H1 (cell line): ENCODE data around the gene MAML3. TPM values are rescaled to one million over a fixed set of nuclear protein-coding genes. Genes with fewer than 3 reads are reported as not detected.

Experiments used
- CTCF ChIA-PET: fragments of 300-600 bp; sonication (Branson Sonifier 250); formaldehyde crosslinking; loops from one replicate; lab custom pipeline; 2021; ENCODE audit not compliant: partially characterized antibody; lab: Charles Lee
- POLR2A ChIA-PET: fragments of 300-600 bp; sonication (Branson Sonifier 250); formaldehyde crosslinking; loops from one replicate; lab custom pipeline; 2021; ENCODE audit warnings: inconsistent platforms; ENCODE audit not compliant: partially characterized antibody; lab: Charles Lee
- DNase-seq, 2 experiments: peaks; one replicate each; pipeline versions ENCODE4 v3.0.0 to v3.0.0-alpha.2; 2010 to 2022; ENCODE audit warnings: low spot score in 2 of 2, low read depth in 1 of 2, mixed read lengths in 1 of 2
- FAIRE-seq: peaks from 2 replicates; lab custom pipeline; 2011; peaks lifted over from hg19 to GRCh38; lab: Jason Lieb, UNC
- H2AFZ ChIP-seq: 2 replicates; pipeline ENCODE4 v1.8.1; 2012; ENCODE audit warnings: low read length, inconsistent platforms
- H2AK5ac ChIP-seq: 2 replicates; pipeline ENCODE4 v1.6.1; 2013; ENCODE audit warnings: low read depth, low read length
- H2BK120ac ChIP-seq: replicated peaks from 2 replicates; pipeline ENCODE3; 2013; ENCODE audit warnings: low read depth, low read length, inconsistent platforms
- H2BK12ac ChIP-seq: 2 replicates; pipeline ENCODE4 v1.6.1; 2013; ENCODE audit warnings: low read depth, low read length
- H2BK15ac ChIP-seq: 2 replicates; pipeline ENCODE4 v1.6.1; 2013; ENCODE audit warnings: low read length
- H2BK20ac ChIP-seq: 2 replicates; pipeline ENCODE4 v1.6.1; 2013; ENCODE audit warnings: low read length
- H2BK5ac ChIP-seq: 2 replicates; pipeline ENCODE4 v1.6.1; 2013; ENCODE audit warnings: low read depth, low read length
- H3K14ac ChIP-seq: 2 replicates; pipeline ENCODE4 v1.6.1; 2013; ENCODE audit warnings: inconsistent platforms; ENCODE audit not compliant: insufficient read length
- H3K18ac ChIP-seq: 2 replicates; pipeline ENCODE4 v1.6.1; 2013; ENCODE audit warnings: low read length; ENCODE audit errors: extremely low read depth
- H3K23ac ChIP-seq: 2 replicates; pipeline ENCODE4 v1.6.1; 2013; ENCODE audit warnings: inconsistent platforms; ENCODE audit not compliant: insufficient read length
- H3K23me2 ChIP-seq: 2 replicates; pipeline ENCODE4 v1.6.1; 2013; ENCODE audit warnings: low read depth, low read length
- H3K27ac ChIP-seq: 2 replicates; pipeline ENCODE4 v1.6.1; 2011; ENCODE audit warnings: low read depth, low read length, inconsistent platforms
- H3K27me3 ChIP-seq, 4 experiments: replicated peaks in 1 of 4; 1 replicate in 1 of 4; 2 replicates in 3 of 4; pipeline versions ENCODE4 v1.6.1 to v1.8.1; 2011 to 2013; ENCODE audit warnings: low read length in 3 of 4, mild to moderate bottlenecking in 3 of 4, inconsistent platforms in 2 of 4, mixed read lengths in 2 of 4, moderate library complexity in 1 of 4; ENCODE audit not compliant: control insufficient read depth in 3 of 4, insufficient read depth in 3 of 4; ENCODE audit errors: extremely low read depth in 1 of 4
- H3K36me3 ChIP-seq, 4 experiments: 2 replicates each; pipeline versions ENCODE4 v1.6.1 to v1.8.1; 2011 to 2013; ENCODE audit warnings: mild to moderate bottlenecking in 4 of 4, low read length in 3 of 4, moderate library complexity in 2 of 4, control low read depth in 1 of 4, inconsistent platforms in 1 of 4; ENCODE audit not compliant: insufficient read depth in 4 of 4, control insufficient read depth in 2 of 4
- H3K4ac ChIP-seq: replicated peaks from 2 replicates; pipeline ENCODE3; 2013; ENCODE audit warnings: low read length, low read depth, mixed read lengths, inconsistent platforms; ENCODE audit not compliant: insufficient read length
- H3K4me1 ChIP-seq, 4 experiments: replicated peaks in 1 of 4; 1 replicate in 1 of 4; 2 replicates in 3 of 4; pipeline versions ENCODE4 v1.6.1 to v1.8.1; 2011 to 2013; ENCODE audit warnings: low read length in 3 of 4, inconsistent platforms in 2 of 4, mixed read lengths in 1 of 4; ENCODE audit not compliant: insufficient read depth in 4 of 4, control insufficient read depth in 3 of 4
- H3K4me2 ChIP-seq, 2 experiments: 2 replicates each; pipeline versions ENCODE4 v1.6.1 to v1.8.1; 2011 to 2013; ENCODE audit warnings: low read depth in 2 of 2, low read length in 2 of 2, control low read depth in 1 of 2, inconsistent platforms in 1 of 2, mild to moderate bottlenecking in 1 of 2; ENCODE audit not compliant: insufficient read depth in 1 of 2
- H3K4me3 ChIP-seq, 4 experiments: fragments of 200-600, 300-600 bp in 1 of 4; sonication (generic), shearing (Covaris generic), sonication (Bioruptor Twin) in 1 of 4; 2 replicates each; pipeline versions ENCODE4 v1.5.1 to v1.8.1; 2011 to 2016; ENCODE audit warnings: low read length in 4 of 4, low read depth in 3 of 4, control low read depth in 2 of 4, inconsistent platforms in 2 of 4, mild to moderate bottlenecking in 2 of 4, mixed read lengths in 1 of 4, moderate library complexity in 1 of 4; ENCODE audit not compliant: insufficient read depth in 2 of 4; ENCODE audit errors: extremely low read depth in 1 of 4
- H3K56ac ChIP-seq: replicated peaks from 2 replicates; pipeline ENCODE3; 2013; ENCODE audit warnings: low read depth, mild to moderate bottlenecking, mixed read lengths, low read length, inconsistent platforms; ENCODE audit not compliant: insufficient read length
- H3K79me1 ChIP-seq: 2 replicates; pipeline ENCODE4 v1.6.1; 2013; ENCODE audit warnings: low read depth, low read length, control low read depth
- H3K79me2 ChIP-seq, 2 experiments: 2 replicates each; pipeline versions ENCODE4 v1.6.1 to v1.8.1; 2012 to 2013; ENCODE audit warnings: low read length in 2 of 2, mild to moderate bottlenecking in 2 of 2, inconsistent platforms in 1 of 2; ENCODE audit not compliant: insufficient read depth in 2 of 2, control insufficient read depth in 1 of 2
- H3K9ac ChIP-seq, 4 experiments: replicated peaks in 1 of 4; 1 replicate in 1 of 4; 2 replicates in 3 of 4; pipeline versions ENCODE4 v1.6.1 to v1.8.1; 2011 to 2013; ENCODE audit warnings: low read depth in 3 of 4, low read length in 3 of 4, control low read depth in 2 of 4, mild to moderate bottlenecking in 2 of 4, moderate library complexity in 2 of 4, inconsistent platforms in 1 of 4; ENCODE audit errors: extremely low read depth in 1 of 4
- H3K9me3 ChIP-seq, 2 experiments: 2 replicates each; pipeline versions ENCODE4 v1.6.1 to v1.8.1; 2012 to 2013; ENCODE audit warnings: mild to moderate bottlenecking in 2 of 2, moderate library complexity in 2 of 2, control low read depth in 1 of 2, inconsistent platforms in 1 of 2, low read depth in 1 of 2, low read length in 1 of 2, mixed read lengths in 1 of 2; ENCODE audit not compliant: insufficient read depth in 2 of 2
- H4K20me1 ChIP-seq, 2 experiments: replicated peaks in 1 of 2; 2 replicates each; pipeline versions ENCODE3 to v1.8.1; 2011 to 2013; ENCODE audit warnings: inconsistent platforms in 2 of 2, low read length in 2 of 2, mild to moderate bottlenecking in 1 of 2; ENCODE audit not compliant: insufficient read depth in 2 of 2, control insufficient read depth in 1 of 2
- H4K5ac ChIP-seq: 2 replicates; pipeline ENCODE4 v1.6.1; 2013; ENCODE audit warnings: low read length, low read depth, mixed read lengths, inconsistent platforms; ENCODE audit not compliant: insufficient read length
- H4K8ac ChIP-seq: 2 replicates; pipeline ENCODE4 v1.8.0; 2013; ENCODE audit warnings: mild to moderate bottlenecking, moderate library complexity, low read length, inconsistent platforms; ENCODE audit not compliant: insufficient read depth; ENCODE audit errors: extremely low read depth
- H4K91ac ChIP-seq: replicated peaks from 2 replicates; pipeline ENCODE3; 2013; ENCODE audit warnings: low read length, mixed read lengths, inconsistent platforms; ENCODE audit not compliant: insufficient read length
- BRCA1 ChIP-seq: IDR thresholded peaks from 2 replicates; pipeline ENCODE4 v1.6.1; 2012; ENCODE audit warnings: low read depth, low read length, improper control_type of control experiment
- CREB1 ChIP-seq: IDR thresholded peaks from 2 replicates; pipeline ENCODE4 v1.6.1; 2012; ENCODE audit warnings: inconsistent platforms
- EP300 ChIP-seq, 2 experiments: IDR thresholded peaks; 1 replicate in 1 of 2; 2 replicates in 1 of 2; pipeline ENCODE4 v1.6.1; 2011 to 2012; ENCODE audit warnings: low read depth in 2 of 2, low read length in 2 of 2, mild to moderate bottlenecking in 2 of 2, borderline replicate concordance in 1 of 2, inconsistent platforms in 1 of 2, moderate library complexity in 1 of 2
- JUND ChIP-seq: IDR thresholded peaks from 2 replicates; pipeline ENCODE4 v1.6.1; 2011; ENCODE audit warnings: mild to moderate bottlenecking, improper control_type of control experiment, low read length
- MAFK ChIP-seq: IDR thresholded peaks from 2 replicates; pipeline ENCODE4 v1.6.1; 2012; ENCODE audit warnings: low read depth, mild to moderate bottlenecking, improper control_type of control experiment, low read length
- NANOG ChIP-seq: IDR thresholded peaks from 2 replicates; pipeline ENCODE4 v1.6.1; 2011; ENCODE audit warnings: low read length, low read depth, mild to moderate bottlenecking, inconsistent platforms; ENCODE audit not compliant: insufficient read depth, poor library complexity, severe bottlenecking
- SIX5 ChIP-seq: IDR thresholded peaks from 2 replicates; pipeline ENCODE4 v1.6.1; 2011; ENCODE audit warnings: mild to moderate bottlenecking, low read depth, low read length
- WGBS, 2 experiments: shearing (Covaris generic) in 1 of 2; methylation state at CpG; one replicate each; pipeline versions ENCODE4 v1.1.6 to v1.1.7; 2013 to 2015; ENCODE audit warnings: low lambda C conversion rate in 2 of 2, mixed read lengths in 2 of 2, inconsistent platforms in 1 of 2, low coverage in 1 of 2, missing lambda C conversion rate in 1 of 2; ENCODE audit not compliant: insufficient replicate concordance in 2 of 2, insufficient coverage in 1 of 2, insufficient read length in 1 of 2; ENCODE audit errors: extremely low coverage in 1 of 2, missing lambda C conversion rate in 1 of 2; 5-methylcytosine and 5-hydroxymethylcytosine counted together
- polyA plus RNA-seq, 7 experiments: library from polyadenylated mRNA; depleted of rRNA in 3 of 7; stranded (reverse) in 5 of 7; unstranded in 2 of 7; fragments of >200 nt in 5 of 7; fragments of 200-250 nt in 2 of 7; gene quantifications; 1 replicate in 5 of 7; 2 replicates in 1 of 7; 4 replicates in 1 of 7; pipeline versions ENCODE4 v1.2.1 to v1.2.3, GENCODE V29; 2011 to 2013; ENCODE audit warnings: missing spikeins in 2 of 7, mixed read lengths in 2 of 7
- total RNA-seq: library from RNA; stranded (reverse); fragmentation: NEBNext Ultra II Directional; extraction: Animal tissue kit (Norgen Biotek cat#: 25700); gene quantifications from 2 replicates; pipeline ENCODE4 v1.2.1, GENCODE V29; 2021

Gene MAML3
- total and polyA plus RNA-seq, 2 of the 8 experiments (the other 6 are each of a cell fraction or from before 2014, with no cell fraction given): 2.1 to 5.7 TPM

DNA sequence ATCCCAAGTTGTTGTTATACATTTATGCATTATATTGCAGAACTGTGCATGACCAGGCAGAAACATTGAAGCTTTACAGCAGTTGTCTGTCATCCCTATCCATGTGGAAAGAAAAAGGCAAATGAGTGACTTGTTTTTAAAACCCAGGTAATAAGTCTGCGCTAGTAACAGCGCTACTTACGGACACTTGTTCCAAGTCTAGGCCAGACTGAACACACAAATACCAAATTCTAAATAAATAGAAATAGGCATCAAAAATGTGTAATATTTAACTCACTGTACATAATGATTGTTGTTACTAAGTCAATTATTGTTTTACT lies 548 bp upstream of the MAML3 start:
- Histone ChIP-seq H3K23ac (no peak overlapping the region), H4K91ac (no peak overlapping the region), H4K8ac (no peak overlapping the region), H2BK120ac (no peak overlapping the region), H2BK20ac (no peak overlapping the region), H3K9me3 (no peaks in the 10 kb centered on the region), H3K4me3 (peak overlapping the region; percentile 86 to 98 (median 94)), H4K20me1 (no peaks in the 10 kb centered on the region), H2AFZ (peak overlapping the region; percentile 90), H2BK5ac (peak overlapping the region; percentile 32; the same call in 1 of the 2 replicates), H3K56ac (peak overlapping the region; percentile 60), H3K4me1 (peaks cover 0 to 1% (median 0%) of the 10 kb centered on the region in 4 experiments; a peak in 3 of 7 replicates), H2BK12ac (0 out of 2 replicates have a peak overlapping the region, but pooled peaks have one; percentile 63), H3K36me3 (no peaks in the 10 kb centered on the region), H3K23me2 (peaks cover 22% of the 10 kb centered on the region; the same call in 1 of the 2 replicates), H3K4ac (no peak overlapping the region), H3K14ac (no peak overlapping the region), H3K27ac (no peak overlapping the region), H3K79me1 (no peaks in the 10 kb centered on the region), H3K79me2 (no peaks in the 10 kb centered on the region; a peak in 1 of 4 replicates), H3K27me3 (peaks cover 0 to 3% (median 1%) of the 10 kb centered on the region in 4 experiments; a peak in 3 of 7 replicates), H3K18ac (peak overlapping the region; percentile 65; the same call in 1 of the 2 replicates), H3K4me2 (peak overlapping the region; percentile 73 to 94), H2BK15ac (peak overlapping the region; percentile 61; the same call in 1 of the 2 replicates), H2AK5ac (no peak overlapping the region), H4K5ac (no peak overlapping the region), H3K9ac (peak overlapping the region in 1 of 4 experiments; percentile 41; a peak in 1 of 7 replicates)
- no peak for TF ChIP-seq BRCA1
- TF ChIP-seq MAFK: no peak
- TF ChIP-seq NANOG: no peak
- no peak for TF ChIP-seq JUND
- no peak for TF ChIP-seq SIX5
- TF ChIP-seq CREB1: no peak
- TF ChIP-seq EP300 (IDR thresholded peaks at IDR 0.05; ENCODE audit: borderline replicate concordance in 1 of 2, low read depth in 2 of 2, low read length in 2 of 2): no peak
- FAIRE-seq (no peak), DNase-seq (no peak)
- WGBS, 2 experiments: 95% methylated on average over 3 of the region's 3 CpGs; no CpG with 5 or more reads in 1 of the 2 experiments
- CTCF ChIA-PET: interaction anchor here (2.5 kb wide), 1 partner anchor 97 kb away, joined by 10 read pairs; no protein-coding TSS in a partner anchor
- POLR2A ChIA-PET: interaction anchor here (1.0 to 2.9 kb wide), 3 partner anchors 8 to 98 kb away, joined by 3 to 11 read pairs (median 5); no protein-coding TSS in a partner anchor
